WTC11 (cell line): ENCODE results near the gene ARHGAP29. TPM values are rescaled to one million over a fixed set of nuclear protein-coding genes. Genes with fewer than 3 reads are reported as not detected.

Source experiments
- ATAC-seq: fragments of 200-7000 bp; cut with Tn5 transposase; 2 replicates; pipeline ENCODE4 v1.10.0; 2021; ENCODE audit warnings: mild to moderate bottlenecking, moderate library complexity
- CTCF ChIA-PET: fragments of 300-600 bp; sonication (Branson Sonifier 250); formaldehyde crosslinking; loops from one replicate; lab custom pipeline; 2021; ENCODE audit warnings: antibody characterized with exemption; lab: Charles Lee
- POLR2A ChIA-PET: fragments of 350-600 bp; sonication (Branson Sonifier 250); formaldehyde crosslinking; loops from one replicate; lab custom pipeline; 2021; ENCODE audit warnings: antibody characterized with exemption; lab: Charles Lee
- DNase-seq: peaks from one replicate; pipeline ENCODE4 v3.0.0; 2021; ENCODE audit warnings: low spot score
- H3K27ac Mint-ChIP-seq: 2 replicates; pipeline ENCODE4 v1.8.0; 2021; ENCODE audit warnings: mixed read lengths
- H3K27me3 Mint-ChIP-seq: 2 replicates; pipeline ENCODE4 v1.8.0; 2021; ENCODE audit warnings: low read depth, mild to moderate bottlenecking, moderate library complexity, mixed read lengths
- H3K36me3 Mint-ChIP-seq: 2 replicates; pipeline ENCODE4 v1.8.0; 2021; ENCODE audit warnings: mixed read lengths
- H3K4me1 Mint-ChIP-seq: 2 replicates; pipeline ENCODE4 v1.8.0; 2022; ENCODE audit warnings: mixed read lengths
- H3K4me3 Mint-ChIP-seq: 2 replicates; pipeline ENCODE4 v1.8.0; 2021; ENCODE audit warnings: mild to moderate bottlenecking, moderate library complexity, mixed read lengths
- H3K9me3 Mint-ChIP-seq: 2 replicates; pipeline ENCODE4 v1.8.0; 2021; ENCODE audit warnings: mixed read lengths
- ARID4B ChIP-seq: sonication (generic); formaldehyde crosslinking; IDR thresholded peaks from 2 replicates; pipeline ENCODE4 v1.8.0; 2023; ENCODE audit warnings: missing genetic modification reagents, mild to moderate bottlenecking, borderline replicate concordance
- CDX4 ChIP-seq: fragments of 250-450 bp; sonication (Bioruptor Pico); IDR thresholded peaks from 2 replicates; pipeline ENCODE4 v1.9.0; 2021; ENCODE audit warnings: moderate library complexity, mild to moderate bottlenecking, inconsistent platforms, borderline replicate concordance
- E2F5 ChIP-seq: sonication (generic); formaldehyde crosslinking; IDR thresholded peaks from 2 replicates; pipeline ENCODE4 v1.8.1; 2022; ENCODE audit warnings: mild to moderate bottlenecking, moderate library complexity, missing genetic modification reagents
- FOXP1 ChIP-seq: sonication (generic); formaldehyde crosslinking; IDR thresholded peaks from 2 replicates; pipeline ENCODE4 v1.8.0; 2022; ENCODE audit warnings: missing genetic modification reagents, mild to moderate bottlenecking, moderate library complexity, borderline replicate concordance
- FOXP4 ChIP-seq: sonication (generic); formaldehyde crosslinking; IDR thresholded peaks from 2 replicates; pipeline ENCODE4 v1.8.0; 2022; ENCODE audit warnings: mild to moderate bottlenecking, missing genetic modification reagents
- MXD4 ChIP-seq: fragments of 250-450 bp; sonication (Bioruptor Pico); IDR thresholded peaks from 2 replicates; pipeline ENCODE4 v1.8.0; 2021; ENCODE audit warnings: mild to moderate bottlenecking, moderate library complexity, borderline replicate concordance
- MYBL2 ChIP-seq: sonication (generic); formaldehyde crosslinking; IDR thresholded peaks from 2 replicates; pipeline ENCODE4 v1.8.1; 2023; ENCODE audit warnings: mild to moderate bottlenecking, moderate library complexity, missing genetic modification reagents
- PRDM15 ChIP-seq: sonication (generic); formaldehyde crosslinking; IDR thresholded peaks from 2 replicates; pipeline ENCODE4 v1.8.0; 2022; ENCODE audit warnings: missing genetic modification reagents
- STAT6 ChIP-seq: sonication (generic); formaldehyde crosslinking; conservative IDR thresholded peaks from 2 replicates; pipeline ENCODE4 v1.8.1; 2023; ENCODE audit warnings: mild to moderate bottlenecking, low read depth, missing genetic modification reagents, moderate library complexity
- TEAD1 ChIP-seq: sonication (generic); formaldehyde crosslinking; IDR thresholded peaks from 2 replicates; pipeline ENCODE4 v1.8.0; 2022; ENCODE audit warnings: mild to moderate bottlenecking, missing genetic modification reagents
- TEAD4 ChIP-seq: sonication (generic); formaldehyde crosslinking; IDR thresholded peaks from 2 replicates; pipeline ENCODE4 v1.8.0; 2022; ENCODE audit warnings: mild to moderate bottlenecking, missing genetic modification reagents
- USF1 ChIP-seq: sonication (generic); formaldehyde crosslinking; IDR thresholded peaks from 2 replicates; pipeline ENCODE4 v1.8.0; 2022; ENCODE audit warnings: mild to moderate bottlenecking, missing genetic modification reagents
- ZBTB43 ChIP-seq: sonication (generic); formaldehyde crosslinking; IDR thresholded peaks from 2 replicates; pipeline ENCODE4 v1.8.1; 2023; ENCODE audit warnings: mild to moderate bottlenecking, missing genetic modification reagents
- ZMAT4 ChIP-seq: fragments of 250-450 bp; sonication (Bioruptor Pico); IDR thresholded peaks from 2 replicates; pipeline ENCODE4 v1.9.0; 2021; ENCODE audit warnings: mild to moderate bottlenecking
- ZNF121 ChIP-seq: sonication (generic); formaldehyde crosslinking; IDR thresholded peaks from 2 replicates; pipeline ENCODE4 v1.8.0; 2023; ENCODE audit warnings: missing genetic modification reagents
- ZNF219 ChIP-seq: sonication (generic); formaldehyde crosslinking; IDR thresholded peaks from 2 replicates; pipeline ENCODE4 v1.8.0; 2023; ENCODE audit warnings: missing genetic modification reagents, mild to moderate bottlenecking, borderline replicate concordance
- ZNF396 ChIP-seq: fragments of 250-450 bp; sonication (Bioruptor Pico); IDR thresholded peaks from 2 replicates; pipeline ENCODE4 v1.8.0; 2021; ENCODE audit warnings: mild to moderate bottlenecking, moderate library complexity, borderline replicate concordance
- ZNF416 ChIP-seq: fragments of 250-450 bp; sonication (Bioruptor Pico); IDR thresholded peaks from 2 replicates; pipeline ENCODE4 v1.9.0; 2021; ENCODE audit warnings: mild to moderate bottlenecking, inconsistent platforms
- ZNF423 ChIP-seq: fragments of 250-450 bp; sonication (Bioruptor Pico); IDR thresholded peaks from 2 replicates; pipeline ENCODE4 v2.1.2; 2022; ENCODE audit warnings: mild to moderate bottlenecking, moderate library complexity
- total RNA-seq: library from RNA; stranded (reverse); gene quantifications from 3 replicates; pipeline ENCODE4 v1.2.3, GENCODE V29; 2021

The ARHGAP29 gene
- total RNA-seq, 1 experiment from 2014 or later: 6.6 TPM

- TF ChIP-seq FOXP4 (no peak), ZNF416 (CRISPR knock-in tag) (no peak), ARID4B (CRISPR knock-in tag) (no peak), ZNF423 (CRISPR knock-in tag) (no peak), USF1 (CRISPR knock-in tag) (no peak), ZNF121 (CRISPR knock-in tag) (no peak), STAT6 (CRISPR knock-in tag) (no peak), E2F5 (CRISPR knock-in tag) (no peak), ZNF219 (no peak), TEAD4 (CRISPR knock-in tag) (no peak)
- H3K36me3 Mint-ChIP-seq: no peaks in the 10 kb centered on the region
- no peak overlapping the region for H3K4me3 Mint-ChIP-seq
- CTCF ChIA-PET: no interaction called here
- H3K27me3 Mint-ChIP-seq: peaks cover 27% of the 10 kb centered on the region
- no peaks in the 10 kb centered on the region for H3K9me3 Mint-ChIP-seq
- H3K4me1 Mint-ChIP-seq: peaks cover 20% of the 10 kb centered on the region
- H3K27ac Mint-ChIP-seq: no peak overlapping the region
- ATAC-seq: no peak
- no peak for DNase-seq
- POLR2A ChIA-PET: no interaction called here
These were observed 5.6 kb downstream of the ARHGAP29 start for GRCh38 chr1:94231746-94232145.

- ChIA-PET CTCF (no interaction called here), POLR2A (no interaction called here)
- H3K4me3 Mint-ChIP-seq: no peak overlapping the region
- peaks cover 19% of the 10 kb centered on the region for H3K27me3 Mint-ChIP-seq
- DNase-seq (no peak), ATAC-seq (no peak)
- peaks cover 12% of the 10 kb centered on the region for H3K4me1 Mint-ChIP-seq
- H3K9me3 Mint-ChIP-seq: no peaks in the 10 kb centered on the region
- H3K36me3 Mint-ChIP-seq: no peaks in the 10 kb centered on the region
- no peak overlapping the region for H3K27ac Mint-ChIP-seq
- TF ChIP-seq TEAD1 (CRISPR knock-in tag): no peak
- TF ChIP-seq ZMAT4 (CRISPR knock-in tag): no peak
- TF ChIP-seq ZBTB43 (CRISPR knock-in tag): no peak
- no peak for TF ChIP-seq FOXP1 (CRISPR knock-in tag)
- TF ChIP-seq MXD4 (CRISPR knock-in tag): no peak
- no peak for TF ChIP-seq ZNF396 (CRISPR knock-in tag)
- TF ChIP-seq CDX4 (CRISPR knock-in tag): no peak
- no peak for TF ChIP-seq PRDM15
- TF ChIP-seq MYBL2 (CRISPR knock-in tag): no peak
These were observed 6.5 kb downstream of the ARHGAP29 start for GRCh38 chr1:94230920-94231319.
